Medulla oblongata (tissue), 1 donor: ENCODE data around the gene TMEM167A.
"Not testable (repeated sequence)": the region's sequence is repeated elsewhere in the genome, so short reads cannot be mapped to it uniquely, and the experiment has no call there.

ENCODE experiments used
- DNase-seq: peaks from one replicate; pipeline ENCODE4 v3.0.0-alpha.2; 2015; ENCODE audit errors: extremely low spot score

TMEM167A gene

DNA sequence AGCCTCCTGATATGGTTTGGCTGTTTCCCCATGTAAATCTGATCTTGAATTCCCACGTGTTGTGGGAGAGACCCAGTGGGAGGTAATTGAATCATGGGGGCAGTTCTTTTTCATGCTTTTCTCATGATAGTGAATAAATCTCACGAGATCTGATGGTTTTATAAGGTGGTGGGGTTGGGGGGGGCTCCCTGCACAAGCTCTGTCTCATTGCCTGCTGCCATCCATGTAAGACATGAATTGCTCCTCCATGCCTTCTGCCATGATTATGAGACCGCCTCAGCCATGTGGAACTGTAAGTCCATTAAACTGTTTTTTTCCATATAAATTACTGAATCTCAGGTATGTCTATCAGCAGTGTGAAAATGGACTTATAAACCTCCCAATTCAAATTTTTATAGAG lies 13.0 kb upstream of the TMEM167A start:
- DNase-seq, result no peak

DNA sequence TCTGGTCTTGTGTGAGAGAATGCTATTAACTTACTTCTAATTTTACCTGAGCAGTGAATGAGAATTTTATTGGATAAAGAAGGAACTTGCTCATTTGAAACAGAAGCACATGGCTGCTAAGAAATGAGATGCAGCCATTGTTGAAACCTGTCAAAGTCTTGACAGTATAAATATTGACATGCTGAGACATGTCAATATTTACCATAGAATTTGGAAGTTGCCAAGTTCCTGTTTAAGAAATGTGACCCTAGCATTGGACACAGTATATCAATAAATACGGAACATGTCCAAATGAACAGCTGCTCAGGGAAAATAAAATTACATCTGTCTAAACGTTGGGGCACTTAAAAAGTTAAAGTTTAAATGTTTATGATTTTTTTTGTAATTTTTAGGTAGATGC lies 7.9 kb upstream of the TMEM167A start:
- no peak for DNase-seq

DNA sequence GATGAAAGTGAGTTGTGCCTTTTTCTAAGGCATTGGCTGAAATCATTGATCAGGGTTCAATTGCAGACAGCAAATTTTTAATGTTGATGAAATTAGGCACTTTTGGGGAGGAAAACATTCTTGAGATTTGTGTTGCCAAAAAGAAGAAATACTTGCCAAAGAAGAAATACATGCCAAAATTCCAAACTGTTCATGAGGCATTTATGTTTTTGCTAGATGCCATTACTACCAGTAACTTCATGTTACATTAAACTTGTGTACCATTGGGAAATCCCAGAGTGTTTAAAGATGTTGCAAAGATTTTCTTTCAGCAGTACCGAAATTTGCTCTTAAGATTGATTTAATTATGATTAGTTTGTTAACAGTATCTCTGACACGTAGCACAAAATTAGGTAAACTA lies 7.1 kb upstream of the TMEM167A start:
- DNase-seq, result no peak

DNA sequence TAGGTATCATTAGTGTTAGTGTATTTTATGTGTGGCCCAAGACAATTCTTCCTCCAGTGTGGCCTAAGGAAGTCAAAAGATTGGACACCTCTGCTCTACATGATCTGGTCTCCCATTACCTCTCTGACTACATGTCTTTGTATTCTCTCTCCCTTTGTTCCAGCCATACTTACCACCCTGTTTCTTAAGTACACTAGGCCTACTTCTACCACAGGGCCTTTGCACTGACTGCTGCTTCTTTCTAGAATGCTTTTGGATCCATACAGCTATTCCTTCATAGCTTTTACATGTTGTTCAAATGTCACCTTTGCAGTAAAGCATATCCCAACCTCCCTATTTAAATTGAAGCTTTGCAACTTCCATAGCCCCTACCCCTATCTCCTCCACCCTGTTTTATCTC lies 5.6 kb upstream of the TMEM167A start:
- no peak for DNase-seq

DNA sequence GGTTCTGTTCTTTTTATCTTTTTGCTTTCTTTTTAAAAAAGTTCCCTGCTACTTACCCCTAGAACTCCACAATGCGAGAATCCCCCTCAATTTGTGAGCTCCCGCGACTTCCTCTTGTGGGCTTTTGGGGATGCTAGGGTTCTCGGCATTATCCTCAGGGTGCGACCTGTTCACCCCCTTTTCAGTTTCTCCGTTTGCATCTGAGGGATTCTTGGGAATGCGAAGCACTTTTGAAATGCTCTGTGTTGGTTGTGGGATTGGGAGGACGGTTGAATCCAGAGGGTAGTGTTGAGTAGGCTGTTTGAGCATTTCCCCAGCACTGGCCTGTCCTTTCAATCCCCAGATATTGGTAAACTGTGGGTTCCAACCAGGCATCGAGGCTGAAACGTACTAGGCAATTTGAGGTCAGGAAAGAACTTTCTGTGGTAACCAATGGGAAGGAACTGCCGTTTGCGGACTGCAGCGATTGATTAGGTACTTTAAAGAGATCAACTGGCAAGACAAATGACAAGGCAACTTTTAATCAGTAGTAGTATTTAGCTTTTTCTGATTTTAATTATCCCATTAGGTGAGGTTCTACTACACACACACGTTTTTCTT lies 568 bp upstream of the TMEM167A start:
- no peak for DNase-seq

DNA sequence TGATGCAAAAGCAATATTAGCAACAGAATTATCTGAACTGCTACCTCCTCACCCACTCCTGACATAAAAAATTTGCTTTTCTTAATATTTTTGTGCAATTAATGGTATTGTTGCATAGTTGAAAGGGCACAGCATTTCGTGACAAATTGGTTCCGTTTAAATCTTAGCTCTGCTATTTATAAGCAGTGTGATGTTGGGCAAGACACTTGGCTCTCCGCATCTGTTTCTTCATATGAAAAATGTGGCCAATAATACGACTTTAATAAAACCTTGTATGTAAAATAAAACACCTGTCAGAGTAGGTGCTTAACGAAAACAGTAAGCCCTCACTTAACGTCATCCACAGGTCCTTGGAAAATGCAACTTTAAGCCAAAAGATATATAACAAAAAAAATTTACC lies 4.2 kb downstream of the TMEM167A start:
- no peak for DNase-seq

DNA sequence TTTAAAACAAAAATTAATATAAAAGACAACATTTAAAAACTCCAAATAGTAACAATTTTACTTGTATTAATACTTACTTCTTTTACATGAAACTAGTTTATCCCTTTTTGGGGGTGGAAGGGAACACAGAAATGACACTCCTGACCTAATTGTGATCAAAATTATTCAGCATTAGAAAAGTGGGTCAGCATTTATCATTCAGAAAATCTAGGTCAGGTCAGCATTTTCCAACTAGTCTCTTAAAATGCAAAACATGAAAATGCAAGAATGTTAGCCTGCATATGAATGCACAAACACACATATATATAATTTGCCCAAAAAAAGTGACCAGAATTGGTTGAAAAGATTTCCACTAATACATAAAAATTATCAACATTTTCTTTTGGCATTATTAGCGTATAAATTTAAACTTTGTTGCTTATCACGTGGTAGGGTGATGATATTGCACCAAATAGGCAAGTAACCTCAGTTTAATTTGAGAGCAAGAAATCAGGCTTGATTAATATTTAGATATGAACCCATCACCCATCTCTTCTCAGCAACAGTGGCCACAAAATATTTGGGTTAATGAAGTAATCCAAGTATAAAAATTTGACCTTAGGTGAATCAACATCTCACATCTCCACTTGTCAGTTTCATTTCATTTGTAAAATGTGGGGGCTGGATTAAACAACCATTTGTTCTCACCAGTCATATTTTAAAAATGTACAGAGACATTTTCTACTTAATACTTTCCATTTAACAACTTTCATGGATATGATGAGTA lies 5.7 kb downstream of the TMEM167A start:
- DNase-seq, result no peak

DNA sequence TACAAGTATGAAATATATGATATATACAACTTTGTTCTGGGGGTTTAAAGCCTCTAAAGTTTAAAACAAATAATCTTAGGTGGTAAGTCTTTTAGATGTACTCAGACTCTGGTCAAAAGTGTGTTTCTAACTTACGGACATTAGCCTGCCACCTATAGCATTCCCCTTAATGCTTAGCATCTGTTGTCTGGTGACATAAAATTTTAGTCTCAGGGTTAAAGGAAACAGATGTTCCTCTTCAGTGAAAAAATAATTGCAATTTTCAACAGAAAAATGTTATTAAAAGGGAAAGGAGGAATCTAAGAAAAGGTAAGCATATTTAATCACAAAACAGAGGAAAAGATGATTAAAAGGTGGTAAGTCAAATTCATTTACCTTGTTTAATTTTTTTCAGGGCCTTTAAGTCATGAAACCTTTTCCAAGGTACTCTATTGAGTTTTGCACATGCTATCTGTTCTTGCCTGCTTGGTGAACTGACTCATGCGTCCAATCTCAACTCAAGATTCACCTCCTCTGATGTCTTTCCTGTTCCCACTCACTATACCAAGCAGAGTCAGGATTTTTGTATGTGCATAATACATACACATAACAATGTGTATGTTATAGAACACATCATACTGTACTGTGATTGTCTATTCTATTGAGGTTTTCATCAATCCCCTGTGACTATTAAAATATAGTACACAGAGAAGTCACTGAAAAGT lies 7.9 kb downstream of the TMEM167A start:
- no peak for DNase-seq

DNA sequence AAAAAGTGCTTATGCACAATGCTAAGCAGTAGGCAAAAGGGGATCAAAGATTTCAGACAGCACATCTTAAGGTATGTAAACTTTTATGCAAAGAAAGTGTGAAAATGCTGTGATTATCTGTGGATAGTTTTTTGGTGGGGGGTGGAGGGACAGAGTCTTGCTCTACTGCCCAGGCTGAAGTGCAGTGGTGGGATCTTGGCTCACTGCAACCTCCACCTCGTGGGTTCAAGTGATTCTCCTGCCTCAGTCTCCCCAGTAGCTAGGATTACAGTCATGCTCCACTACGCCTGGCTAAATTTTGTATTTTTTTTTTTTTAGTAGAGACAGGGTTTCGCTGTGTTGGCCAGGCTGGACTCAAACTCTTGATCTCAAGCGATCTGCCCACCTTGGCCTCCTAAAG lies 9.8 kb downstream of the TMEM167A start:
- DNase-seq, result not testable (repeated sequence)

DNA sequence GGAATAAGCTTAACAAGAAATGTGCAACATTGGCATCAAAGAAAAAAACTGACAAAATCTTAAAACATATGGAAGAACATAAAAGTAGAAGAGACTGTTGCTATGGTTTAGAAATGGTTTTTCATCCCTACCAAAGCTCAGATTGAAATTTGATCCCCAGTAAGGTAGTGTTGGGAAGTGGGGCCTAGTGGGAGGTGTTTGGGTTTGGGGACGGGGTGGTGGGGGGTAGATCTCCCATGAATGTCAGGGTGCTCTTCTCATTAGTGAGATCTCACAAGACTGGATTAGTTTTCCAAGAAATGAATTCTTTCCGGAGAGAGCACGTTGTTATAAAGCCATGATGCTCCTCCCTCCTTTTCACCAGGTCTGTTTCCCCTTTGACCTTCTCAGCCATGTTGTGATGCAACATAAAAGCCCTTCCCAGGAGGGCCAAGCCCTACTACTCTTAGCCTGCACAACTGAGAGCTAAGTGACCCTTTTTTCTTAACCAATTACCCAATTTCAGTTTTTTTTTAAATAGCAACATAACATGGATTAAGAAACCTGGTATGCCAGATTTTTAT lies 10.6 kb downstream of the TMEM167A start:
- no peak for DNase-seq

DNA sequence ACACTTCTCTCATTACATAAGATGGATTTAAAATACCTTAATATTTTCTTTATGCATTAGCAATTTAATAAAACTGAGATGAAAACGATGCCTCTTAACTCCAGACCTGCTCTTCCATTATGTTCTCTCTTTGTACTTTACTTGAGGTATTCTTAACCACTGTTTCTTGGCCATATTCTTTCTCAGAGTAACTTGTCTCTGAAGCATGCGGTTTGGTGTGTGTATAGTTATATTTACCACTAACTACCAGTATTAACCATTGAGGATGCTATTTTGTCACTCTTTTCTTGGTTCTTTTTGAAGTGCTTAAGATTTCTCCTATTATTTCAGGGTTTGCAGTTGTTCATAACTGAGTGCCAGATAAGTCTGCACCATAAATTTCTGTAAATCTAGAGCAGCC lies 17.9 kb downstream of the TMEM167A start:
- DNase-seq, result no peak

DNA sequence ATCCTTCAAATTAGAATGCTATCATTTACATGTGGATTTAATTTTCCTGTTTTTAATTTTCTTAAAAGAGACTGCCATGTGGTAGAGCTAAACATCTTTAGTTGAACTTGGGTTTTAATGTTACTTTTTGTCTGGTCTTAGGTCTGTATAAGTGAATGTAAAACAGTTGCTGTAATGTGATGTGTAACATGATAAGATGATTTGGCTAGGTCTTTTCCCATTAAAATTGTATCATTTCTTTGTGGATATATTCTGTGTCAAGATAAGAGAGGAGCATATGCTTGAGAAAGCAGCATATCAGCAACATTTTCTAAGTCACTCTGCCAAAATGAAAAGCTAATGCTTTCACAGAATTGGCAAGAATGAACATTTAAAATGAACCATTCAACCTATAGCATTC lies 18.5 kb downstream of the TMEM167A start:
- no peak for DNase-seq

DNA sequence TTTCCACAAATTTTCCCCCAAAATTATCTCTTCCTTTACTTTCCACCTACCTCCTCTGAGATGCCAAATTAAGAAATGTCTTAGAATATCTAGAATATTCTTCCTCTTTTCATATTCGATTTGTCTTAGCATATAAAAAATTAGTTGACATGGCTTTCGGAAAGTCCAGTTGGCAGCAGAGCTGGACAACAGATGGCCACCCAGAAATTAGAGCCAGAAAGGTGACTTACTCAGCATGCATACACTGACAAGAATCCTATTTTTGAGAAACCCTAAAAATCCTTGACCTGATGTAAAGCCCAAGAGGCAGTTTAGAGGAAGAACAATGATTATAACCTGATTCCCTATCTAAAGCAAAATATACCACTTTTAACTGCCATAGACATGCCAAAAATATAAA lies 22.0 kb downstream of the TMEM167A start:
- no peak for DNase-seq

DNA sequence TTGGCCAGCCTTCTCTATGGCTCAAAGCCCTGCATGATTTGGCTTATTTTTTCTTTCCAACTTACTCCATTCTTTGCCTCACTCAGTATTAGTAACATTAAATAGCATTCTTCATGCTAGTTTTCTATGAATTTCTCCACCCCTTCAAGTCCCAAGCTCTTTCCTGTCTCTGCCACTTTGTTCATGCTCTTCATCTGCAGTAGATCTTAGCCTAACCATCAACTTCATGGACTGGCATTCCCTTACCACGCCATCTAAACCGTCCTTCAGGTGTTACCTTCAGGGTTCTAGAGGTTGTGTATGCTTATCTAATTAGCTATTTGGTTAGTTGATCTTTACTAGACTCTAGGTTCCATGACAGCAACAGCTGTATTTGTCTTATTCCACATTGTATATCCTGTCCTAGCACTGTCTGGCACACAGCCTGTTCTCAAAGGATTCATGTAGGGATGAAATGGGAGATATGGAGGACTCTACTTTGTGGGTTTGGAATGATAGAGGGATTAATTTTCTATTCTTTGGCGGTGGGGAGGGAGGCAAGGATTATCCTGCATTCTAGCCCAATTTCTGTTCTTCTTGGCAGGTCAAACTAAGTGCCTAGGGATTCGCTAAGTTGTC lies 26.4 kb downstream of the TMEM167A start:
- no peak for DNase-seq

DNA sequence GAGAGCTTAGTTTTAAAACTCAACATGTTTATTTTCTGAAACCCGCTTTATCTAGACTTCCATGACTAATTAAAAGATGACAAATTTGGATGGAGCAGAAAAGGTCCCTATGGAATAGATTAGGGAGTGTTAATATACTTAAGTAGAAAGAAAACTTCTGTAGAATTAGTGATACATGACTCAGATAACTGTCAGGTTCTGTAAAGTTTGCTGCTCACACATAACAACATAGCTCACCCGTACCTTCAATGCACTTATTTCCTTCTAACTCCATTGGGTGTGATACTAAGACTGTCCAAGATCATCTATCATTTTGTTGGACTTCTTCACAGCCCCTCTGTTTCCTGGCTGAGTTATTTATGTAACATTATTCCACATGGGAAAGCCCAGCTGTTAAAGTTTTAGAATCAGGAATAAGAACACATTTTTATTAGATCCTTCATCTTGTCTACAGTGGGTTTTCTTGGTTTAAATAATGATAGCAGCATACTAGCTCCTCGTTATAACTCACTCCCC lies 27.8 kb downstream of the TMEM167A start:
- no peak for DNase-seq

DNA sequence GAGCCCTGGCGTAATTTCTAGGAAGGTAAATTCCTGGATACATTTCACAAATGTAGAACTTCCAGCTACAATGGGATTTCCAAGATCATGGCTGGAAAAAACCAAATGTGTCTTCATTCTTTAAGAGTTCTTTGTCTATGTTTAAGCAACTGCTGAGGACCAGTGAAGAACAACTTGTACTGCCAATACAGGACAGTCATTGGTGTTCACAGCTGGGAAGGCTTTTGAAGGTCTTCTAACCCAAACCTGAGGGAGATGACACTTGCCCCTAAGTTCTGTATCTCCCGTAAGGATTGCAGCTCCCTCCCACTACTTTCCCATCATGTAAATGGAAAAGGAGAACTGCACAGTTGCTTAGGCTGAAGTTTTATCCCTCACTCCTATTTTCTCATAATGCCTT lies 28.4 kb downstream of the TMEM167A start:
- no peak for DNase-seq

DNA sequence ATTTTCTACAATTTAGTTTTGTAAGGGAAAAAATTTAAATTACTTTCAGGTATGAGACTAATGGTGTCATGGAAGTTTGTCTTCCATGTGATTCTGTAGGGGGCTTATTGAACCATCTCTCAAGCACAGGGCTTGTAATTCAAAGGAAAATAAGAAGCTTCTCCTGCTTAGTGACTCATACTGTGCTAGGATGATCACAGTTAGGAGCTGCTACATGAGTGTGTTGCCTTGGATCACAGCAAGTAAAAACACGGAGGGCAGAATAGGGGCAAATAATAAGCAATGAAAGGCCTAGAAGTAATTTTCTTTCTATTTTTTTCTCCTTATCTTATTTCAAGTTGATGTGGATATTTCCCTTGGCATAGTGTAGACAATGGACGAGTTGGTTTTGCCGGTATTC lies 28.9 kb downstream of the TMEM167A start:
- no peak for DNase-seq

DNA sequence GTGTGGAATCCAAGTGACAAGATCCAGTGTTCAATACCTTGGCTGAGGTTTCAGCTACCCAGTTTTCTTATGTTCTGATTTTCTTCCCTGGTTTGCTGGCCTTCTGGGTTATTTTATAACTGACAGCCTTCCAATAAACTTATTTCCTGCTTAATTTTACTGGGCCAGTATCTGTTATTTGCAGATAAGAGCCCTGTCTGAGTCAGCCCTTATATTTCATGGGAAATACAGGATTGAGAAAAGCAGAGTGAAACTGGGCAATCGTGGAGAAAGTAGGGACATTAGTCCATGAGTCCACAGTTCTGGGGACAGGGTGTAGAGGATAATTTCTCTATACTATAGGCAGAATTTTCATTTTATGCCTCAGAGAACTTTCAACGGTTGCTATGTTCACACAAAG lies 32.3 kb downstream of the TMEM167A start:
- DNase-seq, result no peak

DNA sequence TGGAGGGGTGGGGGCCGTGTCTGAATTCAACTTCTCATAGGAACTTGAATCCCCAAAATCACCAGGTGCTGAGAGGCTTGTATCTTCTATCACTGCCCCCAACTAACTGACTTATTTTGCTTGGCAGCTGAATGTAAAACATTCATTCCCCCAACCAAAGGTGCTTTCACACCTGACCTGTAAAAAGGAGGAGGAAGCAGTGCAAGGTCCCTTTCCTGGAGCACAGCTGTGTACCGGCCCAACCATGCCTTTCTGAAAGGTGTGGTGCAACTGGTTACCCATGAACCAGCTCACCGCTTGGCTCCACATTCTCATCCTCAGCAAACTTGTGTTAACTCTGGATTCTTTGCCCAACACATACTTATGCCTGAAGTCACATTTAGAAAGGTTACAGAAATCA lies 34.7 kb downstream of the TMEM167A start:
- DNase-seq, result no peak

DNA sequence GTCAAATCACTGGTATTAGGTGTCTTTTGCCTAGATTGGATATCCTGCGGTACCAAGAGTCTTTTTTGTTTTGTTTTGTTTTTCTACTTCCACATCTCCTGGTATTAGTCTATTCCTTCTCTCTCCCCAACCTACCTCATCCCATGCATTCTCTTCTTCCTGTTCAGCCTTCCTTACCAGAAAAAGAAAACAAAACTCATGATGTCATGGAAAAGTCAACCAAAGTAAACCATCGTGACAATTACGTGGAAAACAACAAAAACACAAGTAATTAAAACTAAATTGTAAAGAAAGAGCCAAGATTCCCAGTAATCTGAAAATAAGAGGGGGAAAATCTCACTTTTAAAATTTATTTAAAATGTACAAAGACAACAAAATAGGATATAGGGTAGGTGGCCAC lies 38.3 kb downstream of the TMEM167A start:
- no peak for DNase-seq

DNA sequence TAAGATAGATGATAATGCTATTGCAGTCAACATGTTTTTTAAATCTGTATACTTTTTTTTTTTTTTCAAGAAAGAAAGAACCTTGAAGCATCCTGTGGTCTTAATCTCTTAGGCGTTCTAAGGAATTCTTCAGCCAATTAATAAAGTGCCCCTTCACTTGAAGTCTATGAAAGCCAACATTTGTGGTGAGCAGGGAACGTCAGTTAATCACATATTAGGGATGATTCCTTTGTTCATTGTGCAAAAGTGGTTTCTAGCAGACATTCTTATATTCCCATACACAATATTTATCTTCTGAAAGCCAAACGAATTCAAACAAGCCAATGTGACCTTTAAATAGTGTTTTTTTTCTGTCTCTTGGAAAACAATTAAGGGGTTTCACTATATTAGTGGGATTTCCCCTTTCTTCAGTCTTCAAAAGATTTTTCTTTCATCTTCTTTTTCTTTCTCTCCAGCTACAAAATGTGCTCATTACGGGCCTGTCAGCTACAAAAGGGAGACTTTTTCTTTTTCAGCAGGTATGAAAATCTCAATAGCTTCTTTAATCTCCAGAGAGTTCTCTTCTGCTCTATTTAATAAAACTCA lies 40.1 kb downstream of the TMEM167A start:
- DNase-seq, result peak; percentile 27
